ENCODE measurements around the gene SLCO3A1. TPM values are rescaled to one million over a fixed set of nuclear protein-coding genes. Genes with fewer than 3 reads are reported as not detected.

SLCO3A1 gene
- total RNA-seq, 1 experiment from 2014 or later = not detected

DNA sequence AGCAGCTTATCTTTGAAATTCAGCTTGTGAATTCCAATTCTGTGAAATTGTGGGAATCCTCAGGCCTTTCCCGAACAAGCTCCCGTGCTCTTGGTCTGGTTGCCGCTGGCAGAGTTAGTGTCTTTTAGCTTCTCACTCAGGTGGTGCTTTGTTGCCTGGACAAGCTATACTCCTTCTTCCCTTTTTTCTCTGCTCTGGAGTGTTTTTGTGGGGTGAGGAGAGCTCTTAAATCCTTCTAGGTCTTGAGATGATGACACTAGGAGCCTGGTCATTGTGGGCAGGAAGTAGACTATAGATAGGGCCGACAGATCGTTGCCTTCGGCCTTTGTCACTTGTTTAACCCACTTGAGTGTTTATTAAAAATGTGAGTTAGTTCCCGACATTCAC, 93.8 kb downstream of the SLCO3A1 start:
- Mint-ChIP-seq H3K9me3 (ENCODE audit: unreplicated experiment) (no peaks in the 10 kb centered on the region), H3K4me3 (ENCODE audit: unreplicated experiment) (no peak overlapping the region), H3K27ac (ENCODE audit: unreplicated experiment) (no peak overlapping the region), H3K36me3 (ENCODE audit: insufficient read depth, unreplicated experiment) (no peaks in the 10 kb centered on the region), H3K27me3 (ENCODE audit: insufficient read depth, unreplicated experiment) (no peaks in the 10 kb centered on the region), H3K4me1 (ENCODE audit: low read depth, unreplicated experiment) (peaks cover 6% of the 10 kb centered on the region)
- H3K9me3 ChIP-seq = no peaks in the 10 kb centered on the region
- H3K36me3 ChIP-seq (ENCODE audit: control insufficient read depth, insufficient read depth, low read length) = no peaks in the 10 kb centered on the region
- H3K27me3 ChIP-seq (replicated peaks; ENCODE audit: control insufficient read depth, insufficient read depth, low read length) = no peaks in the 10 kb centered on the region
- TF ChIP-seq, protein P1, sequence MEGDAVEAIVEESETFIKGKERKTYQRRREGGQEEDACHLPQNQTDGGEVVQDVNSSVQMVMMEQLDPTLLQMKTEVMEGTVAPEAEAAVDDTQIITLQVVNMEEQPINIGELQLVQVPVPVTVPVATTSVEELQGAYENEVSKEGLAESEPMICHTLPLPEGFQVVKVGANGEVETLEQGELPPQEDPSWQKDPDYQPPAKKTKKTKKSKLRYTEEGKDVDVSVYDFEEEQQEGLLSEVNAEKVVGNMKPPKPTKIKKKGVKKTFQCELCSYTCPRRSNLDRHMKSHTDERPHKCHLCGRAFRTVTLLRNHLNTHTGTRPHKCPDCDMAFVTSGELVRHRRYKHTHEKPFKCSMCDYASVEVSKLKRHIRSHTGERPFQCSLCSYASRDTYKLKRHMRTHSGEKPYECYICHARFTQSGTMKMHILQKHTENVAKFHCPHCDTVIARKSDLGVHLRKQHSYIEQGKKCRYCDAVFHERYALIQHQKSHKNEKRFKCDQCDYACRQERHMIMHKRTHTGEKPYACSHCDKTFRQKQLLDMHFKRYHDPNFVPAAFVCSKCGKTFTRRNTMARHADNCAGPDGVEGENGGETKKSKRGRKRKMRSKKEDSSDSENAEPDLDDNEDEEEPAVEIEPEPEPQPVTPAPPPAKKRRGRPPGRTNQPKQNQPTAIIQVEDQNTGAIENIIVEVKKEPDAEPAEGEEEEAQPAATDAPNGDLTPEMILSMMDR (IDR thresholded peaks at IDR 0.05; ENCODE audit: insufficient read depth in 1 of 2, low read depth in 1 of 2, low read length in 1 of 2, severe bottlenecking in 1 of 2, unreplicated experiment in 1 of 2) = no peak
- CTCF ChIA-PET = no interaction called here
- intact Hi-C loops (cut with micrococcal nuclease; ENCODE audit: unreplicated experiment) = no loop called here
- POLR2A ChIA-PET = no interaction called here
- H3K4me3 ChIP-seq (ENCODE audit: low read depth, low read length) = no peak overlapping the region
- no peak for DNase-seq
- H3K4me1 ChIP-seq = peaks cover 12% of the 10 kb centered on the region
- BruUV-seq (replicated peaks) = no TSS peak

GRCh38 chr15:91947683-91948608, 94.4 kb downstream of the SLCO3A1 start:
- TF ChIP-seq, protein P1 (IDR thresholded peaks at IDR 0.05; ENCODE audit: insufficient read depth in 1 of 2, low read depth in 1 of 2, low read length in 1 of 2, severe bottlenecking in 1 of 2, unreplicated experiment in 1 of 2) = no peak
- Mint-ChIP-seq H3K4me3 (ENCODE audit: unreplicated experiment) (no peak overlapping the region), H3K27me3 (ENCODE audit: insufficient read depth, unreplicated experiment) (no peaks in the 10 kb centered on the region), H3K4me1 (ENCODE audit: low read depth, unreplicated experiment) (peaks cover 2% of the 10 kb centered on the region), H3K36me3 (ENCODE audit: insufficient read depth, unreplicated experiment) (no peaks in the 10 kb centered on the region), H3K27ac (ENCODE audit: unreplicated experiment) (no peak overlapping the region), H3K9me3 (ENCODE audit: unreplicated experiment) (no peaks in the 10 kb centered on the region)
- Histone ChIP-seq H3K27me3 (replicated peaks; ENCODE audit: control insufficient read depth, insufficient read depth, low read length) (no peaks in the 10 kb centered on the region), H3K9me3 (no peaks in the 10 kb centered on the region), H3K36me3 (ENCODE audit: control insufficient read depth, insufficient read depth, low read length) (no peaks in the 10 kb centered on the region), H3K4me1 (peaks cover 6% of the 10 kb centered on the region), H3K4me3 (ENCODE audit: low read depth, low read length) (no peak overlapping the region)
- no TSS peak for BruUV-seq (replicated peaks)
- CTCF ChIA-PET = interaction anchor here (0.6 kb wide), 1 partner anchor 1882 kb away, joined by 6 read pairs; no protein-coding TSS in a partner anchor
- intact Hi-C loops (cut with micrococcal nuclease; ENCODE audit: unreplicated experiment) = no loop called here
- POLR2A ChIA-PET = no interaction called here
- DNase-seq = no peak

DNA sequence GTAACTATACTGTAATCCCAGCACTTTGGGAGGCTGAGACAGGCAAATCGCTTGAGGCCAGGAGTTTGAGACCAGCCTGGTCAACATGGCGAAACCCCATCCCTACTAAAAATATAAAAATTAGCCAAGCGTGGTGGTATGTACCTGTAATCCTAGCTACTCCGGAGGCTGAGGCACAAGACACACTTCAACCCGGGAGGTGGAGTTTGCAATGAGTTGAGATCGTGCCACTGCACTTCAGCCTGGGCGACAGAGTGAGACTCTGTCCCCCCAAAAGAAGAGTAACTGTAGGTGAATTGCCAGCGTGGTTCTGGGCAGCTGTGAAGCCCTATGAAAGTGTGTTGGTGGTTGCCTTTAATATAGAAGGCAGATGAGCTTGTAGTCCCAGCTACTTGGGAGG, 95.9 kb downstream of the SLCO3A1 start:
- TF ChIP-seq, protein P1 (IDR thresholded peaks at IDR 0.05; ENCODE audit: insufficient read depth in 1 of 2, low read depth in 1 of 2, low read length in 1 of 2, severe bottlenecking in 1 of 2, unreplicated experiment in 1 of 2) = no peak
- Histone ChIP-seq H3K4me3 (ENCODE audit: low read depth, low read length) (no peak overlapping the region), H3K36me3 (ENCODE audit: control insufficient read depth, insufficient read depth, low read length) (no peaks in the 10 kb centered on the region), H3K27me3 (replicated peaks; ENCODE audit: control insufficient read depth, insufficient read depth, low read length) (no peaks in the 10 kb centered on the region), H3K4me1 (no peaks in the 10 kb centered on the region), H3K9me3 (no peaks in the 10 kb centered on the region)
- Mint-ChIP-seq H3K36me3 (ENCODE audit: insufficient read depth, unreplicated experiment) (no peaks in the 10 kb centered on the region), H3K27ac (ENCODE audit: unreplicated experiment) (no peak overlapping the region), H3K27me3 (ENCODE audit: insufficient read depth, unreplicated experiment) (peaks cover 1% of the 10 kb centered on the region), H3K9me3 (ENCODE audit: unreplicated experiment) (no peaks in the 10 kb centered on the region), H3K4me1 (ENCODE audit: low read depth, unreplicated experiment) (peaks cover 4% of the 10 kb centered on the region), H3K4me3 (ENCODE audit: unreplicated experiment) (no peak overlapping the region)
- ChIA-PET POLR2A (no interaction called here), CTCF (no interaction called here)
- intact Hi-C loops (cut with micrococcal nuclease; ENCODE audit: unreplicated experiment) = no loop called here
- BruUV-seq (replicated peaks) = no TSS peak
- no peak for DNase-seq

All from Caco-2 (cell line).